Smooth muscle cell of the pulmonary artery (primary cell): ENCODE data around the gene ETV7. TPM values are rescaled to one million over a fixed set of nuclear protein-coding genes. Genes with fewer than 3 reads are reported as not detected.

Experiments
- total RNA-seq: library from RNA; depleted of rRNA; stranded (reverse); fragments of >200 nt; gene quantifications from 2 replicates; pipeline ENCODE4 v1.2.3, GENCODE V29; 2014

The ETV7 gene
- 0.59 and 0.79 TPM in 2 replicates for total RNA-seq

DNA sequence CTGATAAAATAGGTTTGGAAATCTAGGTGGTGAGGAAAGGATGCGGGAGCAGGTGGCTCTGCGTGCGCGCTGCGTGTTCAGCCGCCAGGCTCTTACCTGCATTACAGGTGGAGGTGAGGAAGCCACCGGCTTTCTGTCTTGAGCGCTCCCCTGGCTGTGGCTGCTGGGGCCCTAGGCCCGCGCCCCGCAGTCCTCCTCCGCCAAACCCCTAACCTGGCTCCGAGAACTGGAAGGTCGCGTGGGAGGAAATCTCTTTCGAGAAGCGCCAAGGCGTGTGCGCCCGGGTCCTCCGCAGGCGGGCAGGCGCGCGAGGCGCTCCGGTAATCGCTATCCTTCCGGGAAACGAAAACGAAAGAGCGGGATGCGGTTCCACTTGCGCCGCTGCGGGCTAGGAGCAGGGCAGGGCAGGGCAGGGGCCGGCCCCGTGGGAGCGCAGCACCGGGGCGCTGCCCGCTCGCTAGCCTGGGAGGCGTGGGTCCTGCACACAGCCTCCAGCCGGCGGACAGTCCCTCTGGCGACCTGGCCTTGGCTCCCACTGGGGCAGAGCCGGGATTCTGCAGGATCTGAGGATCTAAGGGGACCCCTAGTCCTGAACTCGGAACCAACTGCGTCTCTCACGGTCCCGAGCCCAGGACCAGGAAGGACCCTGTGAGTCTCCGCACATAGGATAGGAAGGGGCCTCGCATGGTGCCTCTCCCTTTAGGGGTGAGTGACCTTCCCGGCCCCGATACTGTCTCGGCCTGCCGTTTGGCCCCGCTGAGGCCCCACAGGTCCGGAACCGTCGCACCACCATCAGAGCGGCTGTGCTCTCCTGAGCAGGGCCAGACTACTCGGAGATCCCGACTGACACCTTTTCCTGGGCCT lies at the start of gene ETV7:
Gene ETV7 (minus strand): TSS at position 230 of the 864 bp plus-strand sequence. CDS start 128 bp downstream, at position 102.

DNA sequence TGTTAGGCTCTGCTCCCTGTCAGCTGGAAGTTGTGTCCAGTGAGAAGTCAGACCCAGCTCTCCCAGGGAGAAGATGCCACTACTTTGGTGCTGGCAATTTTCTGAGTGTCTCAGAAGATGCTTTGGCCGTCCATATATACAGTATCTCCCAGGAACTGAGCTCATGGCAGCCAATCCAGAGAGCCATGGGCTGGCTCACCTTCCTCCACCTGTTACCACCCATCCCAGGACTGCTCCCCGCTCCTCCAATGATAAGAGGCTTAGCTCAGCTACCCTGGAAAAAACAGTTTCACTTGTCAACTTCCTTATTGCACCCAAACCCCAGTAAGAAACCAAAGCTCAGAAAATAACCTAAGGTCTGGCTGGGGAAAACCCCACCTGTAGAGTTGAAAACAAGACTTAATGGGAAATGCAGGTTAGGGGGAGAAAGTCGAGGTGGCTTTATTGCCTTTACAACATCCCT lies 50.7 kb downstream of the ETV7 start, which contains the start of gene BNIP5:
Gene BNIP5 (minus strand): TSS at position 110 of the 463 bp plus-strand sequence. CDS start 6,198 bp downstream, outside the sequence.

Other genes starting within 250 kb of the ETV7 start
- gene BRPF3, start 190.9 kb downstream of the ETV7 start, total RNA-seq, result 18.1 and 24.4 TPM in 2 replicates
- 0.03 and 0.07 TPM in 2 replicates for gene PNPLA1, start 117.6 kb downstream of the ETV7 start, total RNA-seq
- not detected in 2 replicates for gene BNIP5, start 50.8 kb downstream of the ETV7 start, total RNA-seq
- gene PXT1, start 55.2 kb upstream of the ETV7 start, total RNA-seq, result 0.03 and 0.13 TPM in 2 replicates
- 51.3 and 113 TPM in 2 replicates for gene KCTD20, start 55.3 kb upstream of the ETV7 start, total RNA-seq
- 23.7 and 25.7 TPM in 2 replicates for gene STK38, start 159.8 kb upstream of the ETV7 start, total RNA-seq
- gene SRSF3, start 206.7 kb upstream of the ETV7 start, total RNA-seq, result 136 and 171 TPM in 2 replicates